Loucy (cell line): ENCODE data around the gene WTIP.

ENCODE experiments used
- H2AFZ ChIP-seq: fragments of 200-600 bp; sonication (generic); 2 replicates; pipeline ENCODE4 v1.6.0; 2016; ENCODE audit warnings: antibody characterized with exemption, mild to moderate bottlenecking, low read length, moderate library complexity
- H3F3A ChIP-seq: fragments of 200-600 bp; 2 replicates; pipeline ENCODE4 v1.6.0; 2016; ENCODE audit warnings: antibody characterized with exemption, low read depth, mild to moderate bottlenecking
- H3K27me3 ChIP-seq: fragments of 200-600 bp; sonication (generic); 2 replicates; pipeline ENCODE4 v1.6.1; 2014; ENCODE audit warnings: low read length, mild to moderate bottlenecking; ENCODE audit not compliant: insufficient read depth, poor library complexity, severe bottlenecking
- H3K36me3 ChIP-seq: fragments of 200-600 bp; sonication (generic); 2 replicates; pipeline ENCODE4 v1.6.1; 2016; ENCODE audit warnings: low read length; ENCODE audit not compliant: insufficient read depth
- H3K4me1 ChIP-seq: fragments of 200-600 bp; sonication (generic); 2 replicates; pipeline ENCODE4 v1.5.1; 2014; ENCODE audit warnings: low read length, mild to moderate bottlenecking; ENCODE audit not compliant: insufficient read depth, poor library complexity, severe bottlenecking
- H3K4me2 ChIP-seq: fragments of 200-600 bp; sonication (generic); 2 replicates; pipeline ENCODE4 v1.6.0; 2014; ENCODE audit warnings: antibody characterized with exemption, low read length, low read depth, mild to moderate bottlenecking; ENCODE audit not compliant: poor library complexity, severe bottlenecking
- H3K4me3 ChIP-seq: fragments of 200-600 bp; sonication (generic); 2 replicates; pipeline ENCODE4 v1.5.1; 2014; ENCODE audit warnings: low read length, mild to moderate bottlenecking, mixed read lengths; ENCODE audit not compliant: poor library complexity, severe bottlenecking
- H3K79me2 ChIP-seq: fragments of 200-600 bp; sonication (generic); 2 replicates; pipeline ENCODE4 v1.6.1; 2014; ENCODE audit warnings: low read length; ENCODE audit not compliant: insufficient read depth
- H3K9ac ChIP-seq: fragments of 200-600 bp; sonication (generic); 2 replicates; pipeline ENCODE4 v1.6.0; 2014; ENCODE audit warnings: mild to moderate bottlenecking, low read depth, low read length, moderate library complexity; ENCODE audit not compliant: poor library complexity, severe bottlenecking
- H3K9me2 ChIP-seq: fragments of 200-600 bp; sonication (generic); replicated peaks from 2 replicates; pipeline ENCODE4 v1.6.1; 2016; ENCODE audit warnings: low read depth, low read length, mixed read lengths
- H3K9me3 ChIP-seq: fragments of 200-600 bp; sonication (generic); 2 replicates; pipeline ENCODE4 v1.6.1; 2014; ENCODE audit warnings: mild to moderate bottlenecking, antibody characterized with exemption, low read length, low read depth; ENCODE audit not compliant: insufficient read depth
- H4K20me1 ChIP-seq: fragments of 200-600 bp; sonication (generic); 2 replicates; pipeline ENCODE4 v1.6.0; 2014; ENCODE audit warnings: antibody characterized with exemption, low read length, mild to moderate bottlenecking; ENCODE audit not compliant: insufficient read depth, poor library complexity, severe bottlenecking
- EZH2phosphoT487 ChIP-seq: fragments of 200-600 bp; IDR thresholded peaks from 2 replicates; pipeline ENCODE4 v1.6.1; 2018; ENCODE audit warnings: antibody characterized with exemption, mild to moderate bottlenecking, moderate library complexity, borderline replicate concordance
- TF ChIP-seq, protein P1 (sequence below): fragments of 200-600 bp; sonication (generic); conservative IDR thresholded peaks from 2 replicates; pipeline ENCODE4 v1.5.1; 2014; ENCODE audit warnings: mild to moderate bottlenecking, antibody characterized with exemption, low read length

The WTIP gene

DNA sequence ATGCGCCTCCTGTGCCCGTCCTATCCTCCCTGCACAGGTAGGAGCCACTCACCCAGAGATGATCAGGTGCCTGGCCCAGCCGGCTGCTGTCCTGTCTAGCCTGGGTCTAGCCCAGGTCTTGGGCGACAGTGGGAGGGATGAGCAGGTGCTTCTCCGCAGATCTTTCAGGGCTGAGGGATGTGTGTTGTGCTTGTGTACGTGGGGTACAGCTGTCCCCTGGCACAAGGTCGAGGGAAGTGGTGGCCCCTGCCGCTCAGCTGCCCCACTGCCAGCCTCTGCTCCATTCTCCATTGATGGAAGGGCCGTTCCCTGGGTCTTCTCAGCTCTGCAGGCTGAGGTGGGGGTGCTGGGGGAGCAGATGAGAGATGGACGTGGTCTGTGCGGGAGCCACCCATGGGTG is 13.0 kb downstream of the WTIP start:
- H2AFZ ChIP-seq: no peak overlapping the region
- H3K9me3 ChIP-seq: no peaks in the 10 kb centered on the region
- H3K4me1 ChIP-seq: no peaks in the 10 kb centered on the region
- no peak overlapping the region for H3K9ac ChIP-seq
- TF ChIP-seq EZH2phosphoT487: no peak
- TF ChIP-seq, protein P1, sequence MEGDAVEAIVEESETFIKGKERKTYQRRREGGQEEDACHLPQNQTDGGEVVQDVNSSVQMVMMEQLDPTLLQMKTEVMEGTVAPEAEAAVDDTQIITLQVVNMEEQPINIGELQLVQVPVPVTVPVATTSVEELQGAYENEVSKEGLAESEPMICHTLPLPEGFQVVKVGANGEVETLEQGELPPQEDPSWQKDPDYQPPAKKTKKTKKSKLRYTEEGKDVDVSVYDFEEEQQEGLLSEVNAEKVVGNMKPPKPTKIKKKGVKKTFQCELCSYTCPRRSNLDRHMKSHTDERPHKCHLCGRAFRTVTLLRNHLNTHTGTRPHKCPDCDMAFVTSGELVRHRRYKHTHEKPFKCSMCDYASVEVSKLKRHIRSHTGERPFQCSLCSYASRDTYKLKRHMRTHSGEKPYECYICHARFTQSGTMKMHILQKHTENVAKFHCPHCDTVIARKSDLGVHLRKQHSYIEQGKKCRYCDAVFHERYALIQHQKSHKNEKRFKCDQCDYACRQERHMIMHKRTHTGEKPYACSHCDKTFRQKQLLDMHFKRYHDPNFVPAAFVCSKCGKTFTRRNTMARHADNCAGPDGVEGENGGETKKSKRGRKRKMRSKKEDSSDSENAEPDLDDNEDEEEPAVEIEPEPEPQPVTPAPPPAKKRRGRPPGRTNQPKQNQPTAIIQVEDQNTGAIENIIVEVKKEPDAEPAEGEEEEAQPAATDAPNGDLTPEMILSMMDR: no peak
- no peaks in the 10 kb centered on the region for H3F3A ChIP-seq
- no peaks in the 10 kb centered on the region for H3K9me2 ChIP-seq
- H3K79me2 ChIP-seq: no peaks in the 10 kb centered on the region
- no peak overlapping the region for H3K4me2 ChIP-seq
- H4K20me1 ChIP-seq: no peaks in the 10 kb centered on the region
- H3K4me3 ChIP-seq: no peak overlapping the region
- no peaks in the 10 kb centered on the region for H3K36me3 ChIP-seq
- H3K27me3 ChIP-seq: no peaks in the 10 kb centered on the region

DNA sequence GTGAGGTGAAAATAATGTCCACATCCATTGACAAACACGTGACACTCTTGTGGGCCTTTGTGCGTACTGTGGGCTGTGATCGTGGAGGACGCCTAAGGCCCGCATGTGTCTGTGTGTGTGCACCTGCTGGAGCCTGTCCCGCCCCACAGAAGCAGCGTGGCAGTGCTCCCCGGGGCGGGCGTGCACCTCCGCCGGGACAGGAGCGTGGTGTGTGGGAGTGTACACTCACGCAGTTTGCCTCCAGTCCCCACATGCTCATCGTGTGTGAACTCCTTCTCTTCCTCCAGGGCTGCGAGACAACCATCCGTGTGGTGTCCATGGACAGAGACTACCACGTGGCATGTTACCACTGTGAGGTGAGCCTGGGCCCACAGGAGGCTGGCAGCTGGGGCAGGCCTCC is 13.9 kb downstream of the WTIP start:
- no peak overlapping the region for H2AFZ ChIP-seq
- H3F3A ChIP-seq: no peaks in the 10 kb centered on the region
- H3K79me2 ChIP-seq: no peaks in the 10 kb centered on the region
- H4K20me1 ChIP-seq: no peaks in the 10 kb centered on the region
- no peak overlapping the region for H3K4me2 ChIP-seq
- H3K9me2 ChIP-seq: no peaks in the 10 kb centered on the region
- no peak overlapping the region for H3K4me3 ChIP-seq
- no peaks in the 10 kb centered on the region for H3K9me3 ChIP-seq
- TF ChIP-seq, protein P1: no peak
- TF ChIP-seq EZH2phosphoT487: no peak
- no peaks in the 10 kb centered on the region for H3K4me1 ChIP-seq
- no peak overlapping the region for H3K9ac ChIP-seq
- no peaks in the 10 kb centered on the region for H3K36me3 ChIP-seq
- no peaks in the 10 kb centered on the region for H3K27me3 ChIP-seq

DNA sequence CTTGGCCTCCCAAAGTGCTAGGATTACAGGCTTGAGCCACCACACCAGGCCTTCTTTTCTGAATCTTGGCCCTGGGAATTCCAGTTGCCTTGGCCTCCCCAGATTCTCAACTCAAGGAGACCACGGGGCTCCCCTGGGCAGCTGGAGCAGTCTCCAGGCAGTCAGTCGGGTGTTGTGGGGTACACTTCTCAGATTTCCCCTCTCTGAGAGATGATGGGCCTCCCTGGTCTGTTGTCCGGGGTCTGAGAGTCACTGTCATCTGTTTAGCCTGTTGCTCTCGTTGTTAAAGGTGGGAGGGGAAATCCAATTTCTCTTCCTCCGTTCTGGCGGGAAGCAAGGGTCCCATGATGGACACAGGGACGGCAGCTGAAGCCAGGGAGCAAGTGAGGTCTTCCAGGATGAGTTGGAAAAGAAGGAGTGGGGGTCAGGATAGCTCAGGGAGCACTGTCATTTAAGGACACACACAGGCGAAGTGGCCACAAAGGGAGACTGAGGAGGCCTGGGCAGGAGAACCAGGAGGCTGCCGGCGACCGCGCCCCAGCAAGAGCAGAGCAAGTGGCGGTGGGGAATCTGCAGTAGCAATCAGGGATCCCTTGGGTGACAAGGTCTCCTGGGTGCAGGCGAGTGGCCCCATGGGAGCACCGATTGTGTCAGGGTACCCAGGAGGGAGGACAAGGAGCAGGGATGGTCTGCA is 15.7 kb downstream of the WTIP start:
- no peaks in the 10 kb centered on the region for H3K36me3 ChIP-seq

More for the DNA sequence above, 15.7 kb downstream of the WTIP start:
- no peaks in the 10 kb centered on the region for H3K4me1 ChIP-seq
- no peak overlapping the region for H3K9ac ChIP-seq
- H3K4me3 ChIP-seq: no peak overlapping the region
- no peak for TF ChIP-seq EZH2phosphoT487
- TF ChIP-seq, protein P1: no peak
- H3K27me3 ChIP-seq: no peaks in the 10 kb centered on the region
- H2AFZ ChIP-seq: no peak overlapping the region
- H3K9me2 ChIP-seq: no peaks in the 10 kb centered on the region
- H3K79me2 ChIP-seq: no peaks in the 10 kb centered on the region
- no peaks in the 10 kb centered on the region for H3K9me3 ChIP-seq
- H3F3A ChIP-seq: no peaks in the 10 kb centered on the region
- H4K20me1 ChIP-seq: no peaks in the 10 kb centered on the region
- no peak overlapping the region for H3K4me2 ChIP-seq
